ENCODE data around the gene VDR. TPM values are rescaled to one million over a fixed set of nuclear protein-coding genes. Genes with fewer than 3 reads are reported as not detected.

VDR gene
- total RNA-seq, 1 donor, result 32.2 TPM

Other genes starting within 250 kb of the VDR start
- 15.6 and 17.1 TPM in 2 replicates for gene RPAP3, start 199.0 kb downstream of the VDR start, total RNA-seq
- not detected in 2 replicates for gene ENDOU, start 179.5 kb downstream of the VDR start, total RNA-seq
- 3.5 and 4.3 TPM in 2 replicates for gene RAPGEF3, start 146.1 kb downstream of the VDR start, total RNA-seq
- 18.0 and 19.2 TPM in 2 replicates for gene SLC48A1, start 131.8 kb downstream of the VDR start, total RNA-seq
- 39.8 and 41.3 TPM in 2 replicates for gene HDAC7, start 85.1 kb downstream of the VDR start, total RNA-seq
- gene TMEM106C, start 58.6 kb upstream of the VDR start, total RNA-seq, result 57.5 and 58.3 TPM in 2 replicates
- under 0.01 TPM in 2 replicates for gene COL2A1, start 99.5 kb upstream of the VDR start, total RNA-seq
- gene SENP1, start 201.1 kb upstream of the VDR start, total RNA-seq, result 23.9 and 27.4 TPM in 2 replicates
- 64.8 and 81.0 TPM in 2 replicates for gene PFKM, start 214.4 kb upstream of the VDR start, total RNA-seq

Data from osteoblast (primary cell).